ENCODE measurements around the gene MTARC1.

The MTARC1 gene

GRCh38 chr1:220806408-220806807 is 19.7 kb downstream of the MTARC1 start:
- no peak for DNase-seq (ENCODE audit: low read depth)

DNA sequence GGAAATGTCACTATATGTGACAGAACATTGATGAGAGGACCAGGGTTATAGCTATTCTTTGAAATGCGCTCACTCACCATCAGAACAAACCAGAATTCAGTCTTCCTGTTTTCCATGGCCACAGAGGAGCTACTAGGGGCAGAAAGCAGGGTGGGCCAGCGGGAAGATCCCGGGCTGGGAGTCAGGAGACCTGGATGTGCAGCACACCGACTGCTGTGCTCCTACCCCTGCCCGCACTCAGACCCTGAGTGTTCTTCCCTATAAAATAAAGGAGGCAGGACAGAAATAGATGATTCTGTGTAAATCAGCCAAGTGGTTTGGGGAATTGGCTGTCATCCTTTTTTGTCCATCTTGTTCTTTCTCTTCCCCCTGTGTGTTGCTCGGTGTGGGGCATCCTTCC is 21.0 kb downstream of the MTARC1 start:
- DNase-seq (ENCODE audit: low read depth), result no peak

GRCh38 chr1:220808345-220809186 is 21.9 kb downstream of the MTARC1 start:
- DNase-seq (ENCODE audit: low read depth), result no peak

- no peak for DNase-seq (ENCODE audit: low read depth)
These were observed 22.5 kb downstream of the MTARC1 start for GRCh38 chr1:220809187-220809550.

DNA sequence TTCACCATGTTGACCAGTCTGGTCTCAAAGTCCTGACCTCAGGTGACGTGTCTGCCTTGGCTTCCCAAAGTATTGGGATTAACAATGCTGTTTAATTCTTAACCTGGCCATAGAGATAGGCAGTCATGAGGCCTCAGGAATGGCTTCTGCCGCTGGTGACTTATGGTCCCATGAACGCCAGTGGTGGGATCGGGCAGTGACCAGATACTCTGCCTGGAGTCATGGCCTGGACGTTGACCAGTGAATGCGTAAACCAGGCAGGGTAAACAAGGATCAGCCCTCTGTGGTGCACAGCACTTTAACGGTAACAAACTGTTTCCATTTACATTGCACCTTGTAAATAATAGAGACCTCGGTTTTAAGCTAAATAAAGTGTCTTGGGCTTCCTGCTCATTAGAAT is 23.0 kb downstream of the MTARC1 start:
- DNase-seq (ENCODE audit: low read depth), result no peak

DNA sequence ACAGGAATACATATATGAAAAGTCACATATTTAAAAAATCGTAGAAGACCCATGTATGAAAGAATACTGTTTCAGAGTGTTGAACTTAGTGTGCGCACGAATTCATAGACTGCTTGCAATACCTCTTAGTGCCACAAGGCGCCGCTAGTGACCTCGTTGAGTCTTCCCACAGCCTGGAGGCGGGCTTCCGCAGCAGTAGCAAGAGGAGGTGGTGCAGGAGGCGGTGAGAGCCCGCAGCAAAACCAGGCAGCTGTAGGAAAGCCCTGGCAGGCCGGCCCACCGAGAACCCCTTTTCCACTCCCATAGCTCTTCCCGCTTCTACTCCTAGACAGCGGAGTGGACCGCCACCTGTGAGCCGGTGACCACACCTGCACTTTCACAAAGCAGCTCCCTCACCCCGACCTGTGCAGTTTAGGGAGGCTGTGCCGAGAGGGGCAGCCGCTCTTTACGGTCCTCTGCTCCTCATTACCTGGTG is 23.5 kb downstream of the MTARC1 start:
- DNase-seq (ENCODE audit: low read depth), result peak; percentile 55

DNA sequence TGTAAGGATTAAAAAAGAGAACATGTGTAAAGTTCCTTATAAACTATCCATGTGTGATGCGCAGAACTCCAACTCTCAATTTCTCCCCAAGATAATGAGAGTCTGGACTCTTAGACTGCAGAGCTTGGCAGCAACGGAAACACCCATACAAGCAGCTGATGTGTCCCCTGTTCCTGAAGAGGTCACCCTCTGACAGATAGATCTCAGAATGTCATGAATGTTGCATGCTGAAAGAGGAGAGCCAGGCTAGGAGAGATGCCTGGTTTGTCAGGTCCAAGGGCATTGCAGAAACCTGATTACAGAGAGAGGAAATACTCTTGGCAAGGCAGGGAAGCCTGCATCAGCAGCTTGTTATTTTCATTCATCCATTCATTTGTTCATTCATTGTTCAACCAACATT is 24.2 kb downstream of the MTARC1 start:
- DNase-seq (ENCODE audit: low read depth), result no peak

- DNase-seq (ENCODE audit: low read depth), result no peak
These were observed 25.0 kb downstream of the MTARC1 start for GRCh38 chr1:220811695-220812094.

GRCh38 chr1:220812308-220812707 is 25.6 kb downstream of the MTARC1 start:
- no peak for DNase-seq (ENCODE audit: low read depth)

DNA sequence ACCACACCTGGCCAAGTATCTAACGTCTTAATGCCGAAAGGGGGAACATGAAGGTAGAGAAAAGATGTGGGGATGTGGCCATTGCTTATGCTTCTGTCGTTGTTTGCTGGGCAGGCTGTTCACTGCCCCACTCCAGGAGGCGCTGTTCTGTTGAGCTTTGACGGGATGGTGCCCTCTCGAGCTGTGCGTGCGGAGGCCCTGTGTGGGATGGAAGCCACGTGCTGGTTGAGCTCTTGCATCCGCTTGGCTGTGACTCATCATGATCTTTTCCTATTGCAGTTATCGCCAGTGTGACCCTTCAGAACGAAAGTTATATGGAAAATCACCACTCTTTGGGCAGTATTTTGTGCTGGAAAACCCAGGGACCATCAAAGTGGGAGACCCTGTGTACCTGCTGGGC is 26.3 kb downstream of the MTARC1 start:
- no peak for DNase-seq (ENCODE audit: low read depth)

DNA sequence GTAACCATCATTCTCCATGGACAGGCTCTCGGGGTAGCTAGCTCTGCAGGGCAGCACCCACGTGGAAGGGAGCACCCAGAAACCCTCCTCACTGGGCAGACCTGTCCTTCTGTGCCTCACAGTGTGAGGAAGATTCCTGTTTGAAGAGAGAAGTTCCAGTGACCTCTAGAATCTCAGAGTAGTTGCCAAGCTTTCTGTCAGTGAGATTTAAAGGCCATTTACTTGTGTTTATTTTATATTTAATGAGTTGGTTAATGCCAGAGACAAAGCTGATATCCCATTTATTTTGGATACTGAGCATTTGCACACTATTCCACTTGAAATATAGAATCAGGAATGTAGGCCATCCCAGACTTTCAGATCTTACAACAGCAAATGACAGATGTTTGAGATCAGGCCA is 28.7 kb downstream of the MTARC1 start:
- DNase-seq (ENCODE audit: low read depth), result no peak

GRCh38 chr1:220817907-220818306 is 31.2 kb downstream of the MTARC1 start:
- DNase-seq (ENCODE audit: low read depth), result no peak

DNA sequence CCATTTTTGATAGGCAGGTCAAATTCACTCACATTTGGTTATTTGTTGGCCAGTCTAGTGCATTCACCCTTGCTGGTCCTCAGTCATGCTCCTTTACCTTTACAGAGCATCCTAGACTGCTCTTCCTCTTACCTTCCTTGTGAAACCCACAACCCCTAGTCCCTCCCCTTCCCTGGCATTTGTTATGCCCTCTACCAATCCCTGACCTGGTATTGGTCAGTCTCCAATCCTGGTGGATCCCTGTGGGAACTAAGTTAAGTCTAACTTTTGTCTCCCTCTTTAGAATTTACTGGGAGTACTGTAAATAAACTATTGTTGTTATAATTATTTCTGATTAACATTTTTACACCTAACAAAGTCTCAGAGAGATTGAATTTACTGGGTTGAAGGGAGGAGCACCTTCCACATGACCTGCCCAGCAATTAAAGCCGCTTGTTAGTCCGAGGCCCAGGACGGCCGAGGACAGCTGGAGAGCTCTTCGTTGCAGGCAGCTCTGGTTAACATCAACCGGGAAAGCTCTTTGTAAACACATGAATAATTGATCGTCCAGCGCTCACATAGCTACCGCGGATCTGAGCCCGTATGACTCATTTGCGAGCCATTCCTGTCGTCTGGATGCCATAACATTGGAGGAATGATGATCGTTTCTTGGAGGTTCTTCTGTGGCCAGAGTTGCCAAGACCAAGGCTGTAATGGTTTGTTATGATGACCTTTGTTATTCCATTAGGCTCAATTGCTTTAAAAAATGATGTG is 31.9 kb downstream of the MTARC1 start:
- DNase-seq (ENCODE audit: low read depth), result no peak

- no peak for DNase-seq (ENCODE audit: low read depth)
These were observed 32.8 kb downstream of the MTARC1 start for GRCh38 chr1:220819467-220820026.

GRCh38 chr1:220824031-220824989 is 37.6 kb downstream of the MTARC1 start:
- no peak for DNase-seq (ENCODE audit: low read depth)

- DNase-seq (ENCODE audit: low read depth), result no peak
These were observed 39.3 kb downstream of the MTARC1 start for GRCh38 chr1:220825819-220826551.

GRCh38 chr1:220826729-220827128 is 40.0 kb downstream of the MTARC1 start:
- no peak for DNase-seq (ENCODE audit: low read depth)

DNA sequence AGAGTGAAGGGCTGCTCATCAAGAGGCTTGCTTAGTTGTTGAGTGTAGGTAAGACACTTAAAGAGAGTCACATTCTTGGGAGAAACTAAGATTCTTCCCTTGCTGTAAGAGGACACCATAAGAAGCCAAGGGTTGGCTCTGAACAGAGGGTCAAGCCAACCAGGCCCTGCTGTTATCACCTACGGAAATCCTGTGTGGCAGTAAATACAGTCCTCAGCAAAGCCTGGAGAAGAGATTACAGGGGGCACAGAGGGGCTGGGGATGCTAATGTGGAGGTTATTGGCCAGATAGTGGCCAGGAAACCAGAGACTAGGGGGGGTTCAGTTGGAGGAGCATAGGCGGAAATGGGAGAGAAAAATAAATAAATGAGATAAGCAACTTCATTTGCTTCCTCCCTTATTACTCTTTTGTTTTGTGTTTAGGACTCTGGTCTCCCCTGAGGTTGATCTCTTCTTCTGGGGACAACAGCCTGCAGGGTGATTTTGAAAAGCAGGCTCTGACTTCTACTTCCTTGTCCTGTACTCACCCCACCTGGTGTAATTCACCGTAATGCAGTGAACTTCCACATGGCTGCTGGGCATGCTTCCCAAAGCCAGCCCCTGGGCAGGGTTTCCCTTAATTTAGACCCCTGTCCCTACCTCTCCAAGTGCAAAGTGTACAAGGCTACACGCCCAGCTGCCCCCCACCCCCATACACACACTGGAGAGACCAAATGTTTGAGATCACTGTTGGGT is 40.9 kb downstream of the MTARC1 start:
- no peak for DNase-seq (ENCODE audit: low read depth)

DNA sequence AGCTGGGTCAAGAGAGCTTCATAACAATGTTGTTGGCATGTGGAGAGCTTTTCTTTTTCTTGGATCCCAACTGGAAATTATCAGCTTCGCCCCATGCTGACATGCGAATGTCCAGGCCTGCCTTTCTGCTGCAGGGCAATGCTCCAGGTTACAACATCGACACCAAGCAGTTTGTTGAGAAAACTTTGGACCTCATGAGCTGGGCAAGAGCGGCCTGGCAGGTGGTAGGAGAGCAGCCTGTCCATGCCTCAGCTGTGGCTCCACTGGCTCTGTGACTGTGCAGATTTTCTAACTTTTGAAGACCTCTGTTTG is 41.4 kb downstream of the MTARC1 start:
- DNase-seq (ENCODE audit: low read depth), result no peak

DNA sequence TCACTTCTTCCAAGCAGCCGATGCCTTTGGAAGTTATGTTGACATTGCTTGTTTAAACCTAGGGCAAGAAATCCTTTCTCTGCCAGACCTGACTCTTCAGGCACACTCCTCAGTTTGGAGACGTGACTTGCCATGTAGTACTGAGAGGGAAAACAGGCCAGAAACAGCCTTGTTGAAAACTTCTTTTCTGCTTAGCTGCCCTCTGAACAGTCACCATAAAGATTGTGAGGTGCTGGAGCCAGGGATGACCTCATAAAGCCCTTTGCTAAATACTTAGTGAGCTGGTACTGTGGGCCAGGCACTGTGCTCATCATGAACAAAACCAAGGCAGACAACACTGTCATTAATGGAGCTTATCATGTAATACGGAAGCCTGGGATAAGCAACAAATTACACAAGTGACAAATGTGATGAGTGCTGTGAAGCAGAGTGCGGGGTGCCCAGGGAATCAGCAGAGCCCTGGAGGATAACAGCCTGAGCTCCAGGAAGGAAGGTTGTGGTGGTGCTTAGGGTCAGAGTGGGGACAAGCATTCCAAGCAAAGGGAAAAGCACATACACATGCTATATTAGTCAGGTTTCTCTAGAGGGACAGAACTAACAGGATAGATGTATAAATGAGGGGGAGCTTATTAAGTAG is 42.4 kb downstream of the MTARC1 start:
- DNase-seq (ENCODE audit: low read depth), result no peak
